ENCODE data around the gene PSMD3. TPM values are rescaled to one million over a fixed set of nuclear protein-coding genes. Genes with fewer than 3 reads are reported as not detected.

Gene PSMD3
- polyA plus RNA-seq, 10 donors = 75.8 to 94.2 (median 84.8) TPM

GRCh38 chr17:40041196-40041595 lies 60.6 kb downstream of the PSMD3 start:
- no peak for DNase-seq

Other genes with a start within 250 kb of the PSMD3 start
- gene GRB7, start 242.9 kb upstream of the PSMD3 start, polyA plus RNA-seq (ENCODE audit: insufficient read length in 10 of 10) = 1 to 10 TPM in 2 of 10 donors, under 1 TPM in 8; 0.14 to 1.9 (median 0.42) TPM
- gene IKZF3, start 116.5 kb upstream of the PSMD3 start, polyA plus RNA-seq (ENCODE audit: insufficient read length in 10 of 10) = 1 to 10 TPM in 1 of 10 donors, under 1 TPM in 9; 0.08 to 2.1 (median 0.26) TPM
- gene ZPBP2, start 112.6 kb upstream of the PSMD3 start, polyA plus RNA-seq (ENCODE audit: insufficient read length in 10 of 10) = under 1 TPM in 2 of 10 donors, not detected in 8; 0.11 to 0.20 TPM
- 10 to 100 TPM in 4 of 10 donors, 1 to 10 TPM in 6; 4.3 to 16.2 (median 7.9) TPM for gene GSDMB, start 62.2 kb upstream of the PSMD3 start, polyA plus RNA-seq (ENCODE audit: insufficient read length in 10 of 10)
- 10 to 100 TPM; 38.9 to 51.5 (median 46.2) TPM for gene ORMDL3, start 53.2 kb upstream of the PSMD3 start, polyA plus RNA-seq (ENCODE audit: insufficient read length in 10 of 10)
- not detected for gene LRRC3C, start 53.1 kb upstream of the PSMD3 start, polyA plus RNA-seq (ENCODE audit: insufficient read length in 10 of 10)
- gene GSDMA, start 17.8 kb upstream of the PSMD3 start, polyA plus RNA-seq (ENCODE audit: insufficient read length in 10 of 10) = under 1 TPM in 8 of 10 donors, not detected in 2; 0.05 to 0.31 (median 0.13) TPM
- gene CSF3, start 34.6 kb downstream of the PSMD3 start, polyA plus RNA-seq (ENCODE audit: insufficient read length in 10 of 10) = under 1 TPM in 3 of 10 donors, not detected in 7; 0.17 to 0.25 (median 0.21) TPM
- 10 to 100 TPM; 50.2 to 97.2 (median 66.1) TPM for gene MED24, start 73.6 kb downstream of the PSMD3 start, polyA plus RNA-seq (ENCODE audit: insufficient read length in 10 of 10)
- gene THRA, start 82.2 kb downstream of the PSMD3 start, polyA plus RNA-seq (ENCODE audit: insufficient read length in 10 of 10) = 10 to 100 TPM; 53.4 to 69.2 (median 63.8) TPM
- 1 to 10 TPM; 2.0 to 7.7 (median 4.6) TPM for gene NR1D1, start 119.8 kb downstream of the PSMD3 start, polyA plus RNA-seq (ENCODE audit: insufficient read length in 10 of 10)
- 100 to 1,000 TPM in 8 of 10 donors, 10 to 100 TPM in 2; 90.6 to 144 (median 118) TPM for gene MSL1, start 141.2 kb downstream of the PSMD3 start, polyA plus RNA-seq (ENCODE audit: insufficient read length in 10 of 10)
- 10 to 100 TPM; 47.9 to 73.4 (median 68.9) TPM for gene CASC3, start 159.7 kb downstream of the PSMD3 start, polyA plus RNA-seq (ENCODE audit: insufficient read length in 10 of 10)
- 10 to 100 TPM in 2 of 10 donors, 1 to 10 TPM in 8; 4.3 to 13.0 (median 6.4) TPM for gene RAPGEFL1, start 196.7 kb downstream of the PSMD3 start, polyA plus RNA-seq (ENCODE audit: insufficient read length in 10 of 10)
- gene WIPF2, start 238.5 kb downstream of the PSMD3 start, polyA plus RNA-seq (ENCODE audit: insufficient read length in 10 of 10) = 10 to 100 TPM; 13.5 to 19.0 (median 15.6) TPM